HCT116 (cell line): ENCODE measurements around the gene BSG.

ENCODE experiments used
- CEBPB ChIP-seq: IDR thresholded peaks from 2 replicates; pipeline ENCODE4 v1.6.1; 2012; ENCODE audit warnings: low read depth
- CTCF ChIP-seq, 3 experiments: fragments of 200-600 bp in 1 of 3; sonication (generic) in 1 of 3; IDR thresholded peaks in 2 of 3; conservative IDR thresholded peaks in 1 of 3; 2 replicates each; pipeline ENCODE4 v1.5.1; 2012 to 2017; ENCODE audit warnings: low read depth in 2 of 3, low read length in 2 of 3, antibody characterized with exemption in 1 of 3, borderline replicate concordance in 1 of 3, control low read depth in 1 of 3, mild to moderate bottlenecking in 1 of 3, mixed read lengths in 1 of 3, mixed run types in 1 of 3, moderate library complexity in 1 of 3; ENCODE audit not compliant: insufficient read depth in 1 of 3
- ELF1 ChIP-seq: IDR thresholded peaks from 2 replicates; pipeline ENCODE4 v1.6.1; 2012; ENCODE audit warnings: low read depth, borderline replicate concordance
- FOSL1 ChIP-seq: IDR thresholded peaks from 2 replicates; pipeline ENCODE4 v1.6.1; 2012; ENCODE audit warnings: low read depth
- JUND ChIP-seq: IDR thresholded peaks from 2 replicates; pipeline ENCODE4 v1.6.1; 2012
- MAX ChIP-seq: IDR thresholded peaks from 2 replicates; pipeline ENCODE4 v1.6.1; 2012
- POLR2AphosphoS5 ChIP-seq: IDR thresholded peaks from 2 replicates; pipeline ENCODE4 v1.6.1; 2011; ENCODE audit warnings: mild to moderate bottlenecking, low read depth, low read length, moderate library complexity
- RAD21 ChIP-seq: IDR thresholded peaks from 2 replicates; pipeline ENCODE4 v1.6.1; 2012; ENCODE audit warnings: low read depth, mild to moderate bottlenecking
- REST ChIP-seq: IDR thresholded peaks from 2 replicates; pipeline ENCODE4 v1.6.1; 2012; ENCODE audit warnings: low read depth
- SIN3A ChIP-seq: IDR thresholded peaks from 2 replicates; pipeline ENCODE4 v1.6.1; 2012; ENCODE audit warnings: low read depth
- SP1 ChIP-seq: IDR thresholded peaks from 2 replicates; pipeline ENCODE4 v1.6.1; 2012; ENCODE audit warnings: low read depth
- SRF ChIP-seq: IDR thresholded peaks from 2 replicates; pipeline ENCODE4 v1.6.1; 2012; ENCODE audit warnings: low read depth
- ZFX ChIP-seq: fragments of 450-650 bp; IDR thresholded peaks from 2 replicates; pipeline ENCODE4 v1.6.1; 2017
- ZNF274 ChIP-seq: fragments of 200-500 bp; sonication (Bioruptor generic); IDR thresholded peaks from 2 replicates; pipeline ENCODE4 v1.6.1; 2014; ENCODE audit warnings: mild to moderate bottlenecking, low read depth, low read length, inconsistent platforms

GRCh38 chr19:547117-547516, 25.3 kb upstream of the BSG start:
- no peak for TF ChIP-seq CTCF (IDR thresholded peaks at IDR 0.05 in 2 of 3, conservative IDR thresholded peaks at IDR 0.05 in 1 of 3; ENCODE audit: borderline replicate concordance in 1 of 3, insufficient read depth in 1 of 3, low read depth in 2 of 3, low read length in 2 of 3)
- TF ChIP-seq RAD21 = no peak
- no peak for TF ChIP-seq CEBPB
- no peak for TF ChIP-seq SIN3A
- no peak for TF ChIP-seq REST
- no peak for TF ChIP-seq SRF
- no peak for TF ChIP-seq MAX
- no peak for TF ChIP-seq POLR2AphosphoS5
- no peak for TF ChIP-seq ZFX
- no peak for TF ChIP-seq FOSL1
- no peak for TF ChIP-seq ELF1
- TF ChIP-seq JUND = no peak
- TF ChIP-seq SP1 = no peak
- no peak for TF ChIP-seq ZNF274
